GM15510 (cell line): ENCODE measurements around the gene NRG3.

Source experiments
- POLR2A ChIP-seq: IDR thresholded peaks from 3 replicates; pipeline ENCODE4 v1.6.1; 2011; ENCODE audit warnings: borderline replicate concordance; ENCODE audit not compliant: insufficient read length; ENCODE audit errors: extremely low read depth

Gene NRG3

DNA sequence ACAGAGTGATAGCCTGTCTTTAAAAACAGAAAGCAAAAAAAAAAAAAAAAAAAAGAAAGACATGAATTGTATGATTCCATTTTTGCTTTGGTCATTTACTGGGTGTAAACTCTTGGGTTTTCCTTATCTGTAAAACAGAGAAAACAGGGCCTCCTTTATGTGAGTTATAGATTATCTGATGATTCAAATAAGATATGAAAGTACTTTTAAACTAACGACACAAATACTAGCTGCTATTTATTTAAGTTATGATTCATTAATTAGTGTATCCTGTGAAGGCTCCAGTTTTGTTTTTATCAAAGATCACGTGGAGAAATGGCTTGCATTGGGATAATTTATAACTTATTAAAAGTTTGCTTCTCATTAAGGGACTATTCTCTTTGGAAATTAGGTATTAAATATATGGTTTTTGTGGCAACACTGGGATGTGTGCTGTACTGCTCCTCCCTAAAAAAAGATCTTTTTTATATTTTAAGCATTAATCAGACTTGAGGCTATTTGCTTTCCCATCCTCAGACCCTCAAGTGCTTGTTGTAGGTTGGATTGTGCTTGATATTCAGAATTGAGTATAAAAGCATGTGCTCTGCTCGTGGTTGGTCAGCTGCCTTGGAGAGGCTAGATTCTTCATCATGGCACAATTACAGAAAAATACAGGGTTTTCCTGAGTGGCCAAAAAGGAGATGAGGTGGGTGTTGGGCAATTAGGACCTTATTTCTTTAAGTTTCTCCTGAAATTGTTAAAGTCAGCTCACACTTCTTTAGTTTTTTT is 39.9 kb downstream of the NRG3 start:
- no peak for TF ChIP-seq POLR2A

DNA sequence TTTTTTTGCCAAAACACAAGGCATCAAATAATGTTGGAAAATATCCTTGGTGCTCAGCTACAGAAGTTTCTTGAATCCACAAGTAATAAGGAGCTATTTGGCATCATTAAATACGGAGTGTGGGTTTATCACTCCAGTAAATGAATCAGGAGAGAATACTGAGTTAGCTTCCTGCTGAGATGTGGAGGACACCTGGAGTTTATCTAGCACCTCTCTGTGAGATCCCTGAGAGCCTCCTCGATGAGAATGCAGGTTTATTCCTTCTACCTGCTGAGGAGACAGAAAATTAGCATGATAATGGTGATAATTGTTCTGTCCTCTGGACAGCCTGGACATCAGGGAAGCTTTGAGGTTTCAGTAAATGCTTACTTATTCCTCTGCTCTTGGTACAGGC is 40.5 kb downstream of the NRG3 start:
- TF ChIP-seq POLR2A: no peak

DNA sequence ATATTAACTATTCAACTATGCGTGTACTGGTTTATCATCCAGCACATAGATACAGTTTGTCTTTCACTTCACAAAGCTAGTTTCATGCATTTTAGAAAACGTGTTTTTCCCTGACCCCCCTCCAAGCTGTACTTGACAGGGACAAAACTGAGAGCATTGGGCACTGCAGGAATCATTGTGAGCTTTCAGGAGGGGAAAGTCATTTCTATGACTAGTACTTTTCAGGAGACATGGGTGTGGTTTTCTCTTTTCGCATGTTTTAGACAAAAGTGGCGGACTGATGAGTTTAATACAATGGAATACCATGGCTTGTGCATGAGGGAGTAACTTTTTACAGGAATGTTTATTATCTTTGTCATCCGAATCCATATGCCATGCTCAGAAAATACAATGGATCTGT is 42.7 kb downstream of the NRG3 start:
- no peak for TF ChIP-seq POLR2A

DNA sequence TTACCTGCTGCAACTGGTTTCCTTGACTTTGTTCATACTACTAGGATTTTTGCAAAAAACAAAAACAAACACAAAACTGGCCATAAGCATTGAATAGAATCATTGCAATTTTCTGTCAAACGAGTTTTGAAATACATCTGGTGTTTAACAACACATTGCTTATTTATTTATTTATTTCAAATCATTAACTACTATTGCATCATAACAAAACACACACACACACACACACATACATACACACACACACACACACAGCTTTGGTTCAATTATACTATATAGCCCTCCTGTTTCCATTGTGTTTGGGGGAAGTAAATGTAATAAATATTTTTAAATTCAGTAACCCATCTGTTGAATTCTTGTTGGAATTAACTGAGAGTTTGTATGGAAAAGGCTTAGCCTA is 43.8 kb downstream of the NRG3 start:
- no peak for TF ChIP-seq POLR2A

DNA sequence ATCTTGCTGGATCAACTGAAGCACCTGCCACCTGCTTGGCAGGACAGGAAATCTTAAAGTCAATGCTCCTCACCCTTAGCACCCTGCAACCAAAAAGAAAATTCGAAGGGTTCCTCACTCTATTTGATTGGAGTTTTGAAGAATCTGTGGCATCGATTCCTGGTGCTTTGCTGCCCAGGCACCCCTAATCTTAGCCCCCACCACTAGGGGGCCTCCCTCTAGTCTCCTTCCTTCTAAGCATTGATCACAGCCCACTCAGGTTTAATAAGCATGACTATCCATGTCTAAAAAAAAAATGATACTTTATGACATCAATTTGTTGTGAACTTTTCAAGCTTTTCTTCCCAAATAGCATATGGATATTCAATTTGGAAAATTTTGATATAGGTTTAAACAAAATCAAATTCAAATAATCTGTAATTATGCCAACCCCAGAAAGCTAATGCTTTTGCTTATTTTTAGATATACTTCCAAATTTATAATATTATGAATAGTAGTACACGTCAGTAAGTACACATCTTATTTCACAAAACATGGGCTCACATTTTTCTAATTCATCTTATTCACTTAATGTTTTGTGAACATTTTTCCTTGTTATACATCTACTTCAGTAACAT is 45.3 kb downstream of the NRG3 start:
- TF ChIP-seq POLR2A: no peak

DNA sequence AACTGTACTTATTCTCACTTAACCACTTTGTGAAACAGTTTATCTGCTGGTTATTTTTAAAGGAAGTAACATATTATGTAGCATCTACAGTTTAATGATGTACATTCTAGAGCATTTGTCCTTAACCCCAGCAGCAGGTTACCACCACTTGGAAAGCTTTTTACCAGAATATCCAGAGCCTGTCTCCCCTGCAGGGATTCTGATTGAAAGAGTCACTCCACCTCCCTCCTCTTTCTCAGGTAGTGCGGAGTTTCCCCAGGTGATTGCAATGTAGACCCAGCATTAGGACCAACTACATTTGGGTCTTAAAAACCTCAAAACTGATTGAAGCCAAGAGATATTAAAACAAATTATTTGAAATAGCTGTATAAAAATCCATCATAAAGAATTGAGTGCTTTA is 53.1 kb downstream of the NRG3 start:
- TF ChIP-seq POLR2A: no peak

DNA sequence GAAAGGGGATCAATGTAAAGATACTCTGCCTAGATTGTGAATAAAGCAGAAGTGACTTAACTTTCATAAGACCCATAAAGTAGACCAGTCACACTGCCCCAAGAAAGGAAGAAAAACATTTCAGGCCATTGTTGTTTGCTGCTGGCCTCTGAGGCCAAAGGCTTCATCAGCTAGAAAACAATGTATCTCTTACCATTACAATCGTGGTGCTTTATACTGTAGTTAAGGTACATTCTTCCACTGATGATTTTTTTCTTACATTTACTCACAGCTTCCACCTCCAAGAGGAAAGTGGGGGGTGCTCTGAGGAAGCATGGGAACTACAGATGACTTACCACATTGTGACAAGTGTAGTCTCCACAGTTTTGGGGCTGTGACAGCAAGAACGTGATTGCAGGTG is 68.6 kb downstream of the NRG3 start:
- TF ChIP-seq POLR2A: no peak

DNA sequence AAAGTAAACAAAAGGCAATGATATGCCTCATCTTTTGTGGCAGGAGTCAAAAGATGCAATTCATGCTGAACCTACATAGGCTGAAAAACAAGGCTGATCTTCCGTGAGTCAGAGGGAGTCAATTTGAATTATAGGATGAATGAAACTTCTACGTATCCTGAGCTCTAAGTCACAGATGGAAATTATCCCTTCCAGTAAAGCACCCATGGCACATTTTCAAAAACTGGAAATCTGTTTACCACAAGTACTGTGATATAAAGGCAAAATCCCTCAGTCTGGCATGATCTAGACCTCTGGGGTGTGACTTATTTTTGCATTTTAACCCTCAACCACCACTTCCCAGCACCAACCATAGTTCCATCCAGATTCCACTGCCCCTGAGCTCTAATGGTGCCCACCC is 69.6 kb downstream of the NRG3 start:
- TF ChIP-seq POLR2A: no peak

DNA sequence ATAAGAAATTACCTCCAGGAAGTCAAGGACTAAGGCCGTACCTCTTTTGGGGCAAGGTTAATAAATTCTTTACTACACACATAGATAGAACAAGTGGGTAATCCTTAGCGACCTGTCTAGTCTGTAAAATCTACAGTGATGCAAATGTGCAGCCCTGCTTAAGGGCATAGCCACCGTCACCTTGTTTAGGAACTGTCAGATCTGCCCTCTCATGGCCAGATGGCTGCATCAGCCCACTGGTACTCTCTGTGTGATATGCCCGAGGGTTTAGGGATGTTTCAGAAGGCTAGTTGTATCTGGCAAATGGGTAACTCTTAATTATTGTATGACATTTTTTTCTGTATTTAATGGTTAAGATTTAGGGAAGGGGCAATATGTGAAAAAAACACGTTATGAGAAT is 74.3 kb downstream of the NRG3 start:
- TF ChIP-seq POLR2A: no peak

DNA sequence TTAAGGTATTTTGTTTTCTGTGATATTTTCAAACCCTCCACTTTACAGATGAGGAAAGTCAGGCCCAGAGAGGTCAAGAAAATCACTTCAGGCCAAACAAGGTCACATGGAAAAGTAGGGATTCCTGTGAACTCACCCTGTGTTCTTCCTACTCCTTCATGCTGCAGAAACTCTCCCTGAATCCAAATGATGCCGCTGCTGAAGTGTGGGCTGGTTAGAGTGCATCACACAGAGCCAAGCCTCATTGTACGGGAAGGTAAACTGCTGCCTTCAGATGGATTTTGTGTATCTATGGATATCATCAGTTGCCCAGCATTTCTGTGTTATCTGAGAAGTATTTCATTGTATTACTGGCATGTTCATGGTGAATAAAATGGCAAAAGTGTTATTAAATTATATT is 75.4 kb downstream of the NRG3 start:
- TF ChIP-seq POLR2A: no peak

DNA sequence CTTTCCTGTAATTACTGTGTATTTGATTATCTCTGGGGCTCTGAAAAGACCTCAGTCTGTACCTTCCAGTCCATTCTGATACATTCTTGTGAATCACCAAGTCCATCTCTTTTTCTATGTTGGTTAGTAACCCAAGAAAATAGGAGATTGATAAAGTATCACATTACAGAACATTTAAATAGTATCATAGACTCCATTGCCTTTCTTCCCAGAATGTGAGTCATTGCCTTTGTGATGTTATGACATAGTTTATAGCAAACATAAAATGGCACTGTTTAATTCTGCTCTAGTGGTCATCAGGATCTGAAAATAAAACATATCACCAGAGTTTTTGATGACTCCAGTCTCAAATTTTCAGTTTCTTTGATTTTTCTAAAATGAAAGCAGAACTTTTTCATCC is 78.4 kb downstream of the NRG3 start:
- no peak for TF ChIP-seq POLR2A

DNA sequence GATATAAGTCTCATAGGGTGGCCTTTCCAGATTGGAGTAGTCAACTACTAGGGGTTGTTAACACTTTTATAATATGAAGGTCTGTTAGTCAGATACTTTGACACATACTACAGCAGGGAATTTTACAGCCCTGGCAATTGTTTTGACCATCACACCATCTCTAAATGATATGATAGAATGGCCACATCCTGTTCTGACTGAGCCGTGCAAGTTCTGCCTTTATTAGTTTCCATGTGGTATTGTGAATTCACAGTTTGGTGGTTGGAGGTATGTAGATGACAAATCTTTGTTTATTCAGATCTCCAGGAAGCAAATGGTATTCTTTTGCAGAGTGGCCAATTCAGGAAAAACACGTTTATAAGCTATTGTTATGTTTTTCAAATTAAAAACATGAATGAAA is 83.0 kb downstream of the NRG3 start:
- no peak for TF ChIP-seq POLR2A

DNA sequence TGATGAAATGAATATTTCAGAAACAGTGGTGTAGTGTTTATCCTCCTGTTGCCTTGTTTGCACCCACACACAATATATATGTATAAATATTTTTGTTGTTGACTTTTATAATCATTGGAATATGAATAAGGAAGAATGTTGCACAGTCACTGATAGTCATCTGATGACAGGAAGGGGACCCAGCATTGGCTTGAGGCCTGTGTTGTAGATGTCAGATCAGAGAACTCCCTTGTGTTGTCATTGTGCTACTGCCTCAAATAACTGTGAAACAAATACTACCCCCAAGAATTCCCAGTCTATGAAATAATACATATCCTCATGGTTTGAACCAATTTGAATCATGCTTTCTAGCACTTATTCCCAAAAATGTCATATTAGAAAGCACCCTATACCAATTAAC is 84.0 kb downstream of the NRG3 start:
- TF ChIP-seq POLR2A: no peak

DNA sequence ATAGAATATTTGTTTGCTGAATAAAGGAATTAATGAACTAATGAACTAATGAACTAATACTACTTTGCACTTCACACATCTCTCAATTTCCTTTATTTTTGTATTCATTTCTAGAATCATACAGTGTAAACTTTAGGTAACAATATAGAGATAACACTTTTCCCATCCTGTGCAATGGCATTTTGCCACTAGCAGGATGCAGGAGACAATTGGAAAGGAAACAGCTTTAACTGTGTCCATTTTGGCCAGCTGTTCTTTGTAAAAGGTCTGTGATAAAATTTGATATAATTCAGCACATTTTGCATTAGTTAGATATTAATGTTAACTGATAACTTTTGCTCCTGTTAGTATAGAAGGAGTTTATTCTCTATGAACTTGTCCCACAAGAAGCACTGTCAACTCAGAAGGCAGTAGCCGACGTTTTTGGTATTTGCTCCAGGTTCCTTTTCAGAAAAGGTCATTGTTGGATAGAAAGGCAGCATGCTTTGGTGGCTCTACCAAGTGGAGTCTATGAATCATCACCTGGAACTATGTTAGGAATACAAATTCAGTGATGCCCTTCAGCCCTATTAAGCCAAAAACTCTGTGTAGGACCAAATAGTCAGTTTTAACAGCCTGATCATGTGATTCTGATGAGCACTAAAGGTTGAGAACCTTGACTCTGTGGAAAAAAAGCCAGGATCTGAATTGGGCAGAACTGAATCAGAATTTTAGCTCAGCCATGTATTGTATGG is 86.6 kb downstream of the NRG3 start:
- TF ChIP-seq POLR2A: no peak

DNA sequence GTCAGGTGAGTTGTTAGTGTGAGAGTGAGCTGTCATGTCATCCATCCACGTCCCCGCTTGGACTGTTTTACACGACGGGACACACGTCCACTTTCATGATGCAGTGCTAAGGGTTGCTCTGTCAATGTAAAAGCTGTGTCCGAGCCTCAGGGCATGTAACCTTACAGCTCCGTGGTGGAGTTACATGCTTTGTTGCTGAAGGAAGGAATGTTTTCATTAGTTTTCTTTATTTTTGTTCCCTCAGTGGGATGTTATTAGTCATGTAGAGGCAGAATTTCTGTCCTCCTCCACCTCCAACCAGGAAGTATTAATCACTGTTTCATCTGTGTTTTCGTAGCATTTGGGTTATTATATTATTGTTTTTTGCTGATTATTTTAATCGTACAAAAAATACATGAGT is 88.6 kb downstream of the NRG3 start:
- TF ChIP-seq POLR2A: no peak

DNA sequence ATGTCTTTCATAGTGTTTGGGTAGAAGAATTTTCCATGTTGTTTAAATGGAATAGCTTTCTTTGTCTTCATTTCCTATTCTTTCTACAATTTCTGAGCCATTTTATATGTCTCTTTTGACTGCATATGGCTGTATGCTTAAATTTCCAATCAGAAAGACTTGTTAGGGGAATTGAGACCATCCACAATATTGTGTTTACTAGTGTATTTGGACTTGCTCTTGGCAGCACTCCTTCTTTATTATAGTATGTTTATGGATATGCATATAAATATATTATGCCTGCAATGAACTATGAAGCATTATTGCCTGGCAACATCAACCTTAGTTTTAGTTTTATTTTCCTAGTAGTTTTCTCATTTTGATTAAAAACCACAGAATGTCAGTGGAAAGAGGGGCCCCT is 92.7 kb downstream of the NRG3 start:
- TF ChIP-seq POLR2A: no peak
